ENCODE measurements around the gene SEC22A. TPM values are rescaled to one million over a fixed set of nuclear protein-coding genes. Genes with fewer than 3 reads are reported as not detected.

The SEC22A gene
- total RNA-seq, 1 donor from 2014 or later, result 15.9 TPM

DNA sequence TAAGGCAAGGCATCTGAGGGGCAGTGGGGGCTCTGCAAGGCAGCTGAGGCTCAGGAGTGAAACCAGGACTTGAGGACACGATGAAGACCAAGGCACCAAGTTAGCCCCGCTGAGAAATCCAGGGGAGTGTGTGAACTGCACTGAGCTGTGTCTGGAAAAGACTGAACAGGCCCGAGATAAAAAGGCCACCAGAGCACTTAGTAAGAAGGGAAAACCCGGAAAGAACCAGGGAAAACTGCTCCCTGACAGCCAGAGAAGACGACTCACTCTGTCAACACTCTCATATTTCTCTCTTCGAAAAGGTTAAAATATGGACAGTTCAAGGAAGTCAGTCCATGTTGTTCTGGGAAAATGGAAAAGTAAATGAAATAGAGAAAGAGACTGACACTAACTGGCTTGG, 109.0 kb downstream of the SEC22A start:
- Mint-ChIP-seq H3K27me3 (peaks cover 9% of the 10 kb centered on the region), H3K4me1 (no peaks in the 10 kb centered on the region), H3K9me3 (no peaks in the 10 kb centered on the region), H3K36me3 (ENCODE audit: low read depth) (no peaks in the 10 kb centered on the region), H3K27ac (no peak overlapping the region), H3K4me3 (no peak overlapping the region)
- no peak for ATAC-seq (ENCODE audit: low read depth)
- ChIA-PET CTCF (no interaction called here), POLR2A (no interaction called here)
- TF ChIP-seq, protein P1, sequence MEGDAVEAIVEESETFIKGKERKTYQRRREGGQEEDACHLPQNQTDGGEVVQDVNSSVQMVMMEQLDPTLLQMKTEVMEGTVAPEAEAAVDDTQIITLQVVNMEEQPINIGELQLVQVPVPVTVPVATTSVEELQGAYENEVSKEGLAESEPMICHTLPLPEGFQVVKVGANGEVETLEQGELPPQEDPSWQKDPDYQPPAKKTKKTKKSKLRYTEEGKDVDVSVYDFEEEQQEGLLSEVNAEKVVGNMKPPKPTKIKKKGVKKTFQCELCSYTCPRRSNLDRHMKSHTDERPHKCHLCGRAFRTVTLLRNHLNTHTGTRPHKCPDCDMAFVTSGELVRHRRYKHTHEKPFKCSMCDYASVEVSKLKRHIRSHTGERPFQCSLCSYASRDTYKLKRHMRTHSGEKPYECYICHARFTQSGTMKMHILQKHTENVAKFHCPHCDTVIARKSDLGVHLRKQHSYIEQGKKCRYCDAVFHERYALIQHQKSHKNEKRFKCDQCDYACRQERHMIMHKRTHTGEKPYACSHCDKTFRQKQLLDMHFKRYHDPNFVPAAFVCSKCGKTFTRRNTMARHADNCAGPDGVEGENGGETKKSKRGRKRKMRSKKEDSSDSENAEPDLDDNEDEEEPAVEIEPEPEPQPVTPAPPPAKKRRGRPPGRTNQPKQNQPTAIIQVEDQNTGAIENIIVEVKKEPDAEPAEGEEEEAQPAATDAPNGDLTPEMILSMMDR (IDR thresholded peaks at IDR 0.05), result no peak
- no peak for DNase-seq
- intact Hi-C loops (cut with micrococcal nuclease), result no loop called here

DNA sequence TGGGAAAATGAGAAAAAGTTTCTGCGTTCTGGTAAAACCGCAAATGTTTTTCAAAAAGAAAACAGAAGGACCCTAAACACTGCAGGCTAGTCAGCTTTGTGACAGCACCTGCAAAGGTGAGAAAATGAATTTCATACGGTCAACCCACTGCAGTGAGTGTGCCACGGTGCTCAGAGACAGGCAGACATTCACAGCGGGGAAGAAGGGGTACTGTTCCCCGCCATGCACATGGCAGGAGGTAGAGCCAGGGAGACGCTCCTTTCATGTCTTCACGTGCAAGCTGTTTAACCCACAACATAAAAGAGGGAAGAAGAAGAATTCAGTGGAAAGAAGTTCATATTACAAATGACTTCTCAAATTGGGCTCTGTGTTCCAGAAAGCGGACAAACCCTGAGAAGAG, 109.5 kb downstream of the SEC22A start:
- CTCF ChIA-PET, result no interaction called here
- TF ChIP-seq, protein P1 (IDR thresholded peaks at IDR 0.05), result no peak
- intact Hi-C loops (cut with micrococcal nuclease), result no loop called here
- H3K27ac Mint-ChIP-seq, result no peak overlapping the region
- H3K4me3 Mint-ChIP-seq, result no peak overlapping the region
- ATAC-seq (ENCODE audit: low read depth) (no peak), DNase-seq (no peak)
- H3K9me3 Mint-ChIP-seq, result no peaks in the 10 kb centered on the region
- H3K4me1 Mint-ChIP-seq, result no peaks in the 10 kb centered on the region
- POLR2A ChIA-PET, result no interaction called here
- no peaks in the 10 kb centered on the region for H3K36me3 Mint-ChIP-seq (ENCODE audit: low read depth)
- peaks cover 10% of the 10 kb centered on the region for H3K27me3 Mint-ChIP-seq

DNA sequence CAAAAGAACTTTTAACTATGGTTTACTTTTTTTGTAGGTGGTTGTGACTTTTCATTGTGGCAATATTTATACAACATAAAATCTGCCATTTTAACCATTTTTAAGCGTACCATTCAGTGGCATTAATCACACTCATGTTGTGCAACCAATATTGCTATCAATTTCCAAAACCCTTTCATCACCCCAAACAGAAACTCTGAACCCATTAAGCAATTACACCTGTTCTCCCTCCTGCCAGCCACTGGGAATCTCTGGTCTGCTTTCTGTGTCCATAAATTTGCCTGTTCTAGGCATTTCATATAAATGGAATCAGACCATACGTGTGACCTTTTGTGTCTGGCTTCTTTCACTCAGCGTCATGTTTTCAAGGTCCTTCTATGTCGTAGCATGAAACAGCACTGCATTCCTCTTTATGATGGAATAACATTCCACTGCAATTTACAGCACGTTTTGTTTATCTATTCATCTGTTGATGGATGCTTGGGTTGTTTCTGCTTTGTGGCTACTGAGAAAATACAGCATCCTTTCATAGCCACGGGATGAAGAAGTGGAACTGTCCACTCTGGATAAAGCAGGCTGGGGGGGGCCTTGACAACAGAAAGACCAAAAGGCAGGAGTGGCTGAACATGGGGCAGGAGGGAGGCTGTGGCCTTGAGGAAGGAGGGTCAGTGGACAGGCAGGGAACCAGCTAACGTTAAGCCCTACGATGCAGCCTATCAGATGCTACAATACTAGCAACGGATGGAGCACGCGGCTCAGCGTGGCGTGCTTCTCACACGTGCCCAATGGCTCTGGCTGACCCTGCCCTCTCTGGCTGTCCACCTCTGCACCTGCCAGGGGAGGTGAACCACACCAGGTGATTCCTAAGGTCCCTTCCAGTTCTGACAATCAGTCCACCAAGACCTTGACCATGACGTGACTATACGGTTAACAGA, 110.9 kb downstream of the SEC22A start:
- Mint-ChIP-seq H3K4me3 (no peak overlapping the region), H3K27me3 (peaks cover 12% of the 10 kb centered on the region), H3K9me3 (no peaks in the 10 kb centered on the region), H3K4me1 (no peaks in the 10 kb centered on the region), H3K27ac (no peak overlapping the region), H3K36me3 (ENCODE audit: low read depth) (no peaks in the 10 kb centered on the region)
- ChIA-PET POLR2A (no interaction called here), CTCF (no interaction called here)
- TF ChIP-seq, protein P1 (IDR thresholded peaks at IDR 0.05), result no peak
- intact Hi-C loops (cut with micrococcal nuclease), result no loop called here
- no peak for DNase-seq
- no peak for ATAC-seq (ENCODE audit: low read depth)

DNA sequence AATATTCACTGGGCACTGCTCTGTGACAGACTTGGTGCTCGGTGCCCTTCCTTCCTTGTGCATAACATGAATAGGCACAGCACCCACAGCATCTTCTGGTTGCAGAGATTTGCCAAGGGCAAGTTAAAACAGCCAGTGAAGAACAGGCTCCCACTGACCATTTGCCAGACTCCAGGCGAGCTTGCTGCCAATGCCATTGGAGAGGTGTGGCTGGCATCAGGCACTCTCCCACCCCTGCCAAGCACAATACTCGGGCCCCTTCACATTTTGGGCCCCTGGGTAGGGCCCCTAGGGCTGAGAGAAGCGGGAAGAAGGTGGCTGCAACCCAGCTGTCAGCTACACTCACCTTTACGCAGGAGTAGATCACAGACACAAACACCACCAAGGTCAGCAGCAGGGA, 112.1 kb downstream of the SEC22A start:
- no peak for ATAC-seq (ENCODE audit: low read depth)
- no peaks in the 10 kb centered on the region for H3K4me1 Mint-ChIP-seq
- no peak for DNase-seq
- ChIA-PET CTCF (no interaction called here), POLR2A (no interaction called here)
- H3K4me3 Mint-ChIP-seq, result no peak overlapping the region
- H3K27me3 Mint-ChIP-seq, result peaks cover 12% of the 10 kb centered on the region
- no peak overlapping the region for H3K27ac Mint-ChIP-seq
- H3K36me3 Mint-ChIP-seq (ENCODE audit: low read depth), result no peaks in the 10 kb centered on the region
- H3K9me3 Mint-ChIP-seq, result no peaks in the 10 kb centered on the region
- TF ChIP-seq, protein P1 (IDR thresholded peaks at IDR 0.05), result no peak
- intact Hi-C loops (cut with micrococcal nuclease), result no loop called here

DNA sequence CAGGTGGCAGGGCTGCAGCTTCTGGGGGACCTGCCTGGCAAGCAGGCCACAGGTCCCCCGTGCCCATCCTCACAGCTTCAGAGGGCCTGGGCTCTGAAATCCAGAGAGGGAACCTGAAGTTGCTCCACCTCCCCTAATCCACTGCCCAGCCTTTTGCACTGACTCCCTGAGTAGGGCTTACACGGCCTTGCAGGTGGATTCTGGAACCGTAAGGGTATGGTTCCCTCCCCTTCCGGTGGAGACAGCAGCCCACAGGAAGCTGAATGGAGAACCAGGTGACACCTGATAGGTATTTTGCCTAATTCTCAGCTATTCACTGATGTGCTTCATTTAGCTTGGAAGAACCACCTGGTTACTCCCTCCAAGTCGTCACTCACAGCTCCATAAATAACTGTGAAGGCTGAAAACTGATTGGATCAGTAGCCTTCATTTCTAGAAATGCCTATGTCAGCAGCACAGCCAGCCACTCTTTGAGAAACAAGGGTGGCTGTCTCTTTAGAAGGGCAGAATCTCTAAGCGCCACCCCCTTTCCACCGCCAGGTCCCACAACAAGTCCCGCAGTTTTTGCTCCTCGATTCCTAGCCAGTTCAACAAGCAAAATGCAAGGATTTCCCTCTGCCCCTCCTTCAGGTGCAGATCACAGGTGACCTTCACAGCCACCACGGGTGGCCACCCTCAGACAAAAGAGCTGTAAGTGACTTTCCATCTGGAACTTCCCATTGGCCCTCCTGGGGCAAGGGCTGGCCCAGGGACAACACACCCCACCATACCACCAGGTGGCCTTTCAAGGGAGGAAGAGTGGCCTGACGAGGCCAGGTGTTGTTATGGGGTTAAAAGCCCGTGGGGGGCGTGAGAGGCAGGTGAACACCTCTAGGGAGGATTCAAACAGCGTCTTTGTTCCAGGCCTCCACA, 112.9 kb downstream of the SEC22A start:
- Mint-ChIP-seq H3K36me3 (ENCODE audit: low read depth) (no peaks in the 10 kb centered on the region), H3K27ac (no peak overlapping the region), H3K4me1 (no peaks in the 10 kb centered on the region), H3K9me3 (no peaks in the 10 kb centered on the region), H3K27me3 (peaks cover 12% of the 10 kb centered on the region), H3K4me3 (no peak overlapping the region)
- ATAC-seq (ENCODE audit: low read depth), result no peak
- ChIA-PET POLR2A (no interaction called here), CTCF (no interaction called here)
- intact Hi-C loops (cut with micrococcal nuclease), result no loop called here
- no peak for DNase-seq
- TF ChIP-seq, protein P1 (IDR thresholded peaks at IDR 0.05), result no peak
